ENCODE measurements around the gene TDRD9. TPM values are rescaled to one million over a fixed set of nuclear protein-coding genes. Genes with fewer than 3 reads are reported as not detected.

TDRD9 gene
- total RNA-seq, 6 experiments from 2014 or later = 0.31 to 0.86 (median 0.43) TPM; not detected in 1

DNA sequence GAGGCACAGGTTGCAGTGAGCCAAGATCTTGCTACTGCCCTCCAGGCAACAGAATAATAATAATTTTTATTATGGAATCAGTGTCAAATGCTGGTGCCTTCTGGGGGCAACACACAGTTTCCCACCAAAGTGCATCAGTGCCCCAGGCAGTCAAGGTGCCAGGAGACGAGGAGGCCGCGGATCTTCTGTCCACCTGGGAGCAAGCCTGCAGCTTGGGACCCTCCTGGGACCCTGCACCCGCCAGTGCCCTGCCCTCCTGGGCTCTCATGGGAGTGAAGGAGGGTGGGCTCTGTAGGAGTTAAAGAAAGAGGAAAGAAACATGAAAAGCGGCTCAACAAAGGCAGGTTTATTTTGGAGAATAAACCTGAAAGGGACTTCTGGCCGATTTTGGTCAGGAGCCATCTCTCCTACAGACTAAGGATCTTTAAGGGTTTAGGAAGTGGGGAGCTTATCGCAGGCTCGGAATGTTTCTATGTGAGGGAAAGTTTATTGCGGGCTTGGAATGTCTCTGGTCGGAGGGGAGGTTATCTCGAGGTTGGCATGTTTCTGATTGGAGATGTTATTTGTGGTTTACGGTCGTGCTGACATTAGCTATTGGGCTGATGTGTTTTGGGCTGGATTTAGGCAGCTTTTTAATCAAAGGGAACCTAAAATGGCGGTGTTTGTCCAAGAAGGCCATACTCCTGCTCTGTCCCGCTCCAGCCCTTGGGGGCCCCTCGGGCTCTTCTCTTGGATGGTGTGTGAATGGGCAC, 156.2 kb downstream of the TDRD9 start:
- Histone ChIP-seq H3K27me3 (no peaks in the 10 kb centered on the region), H3K9me3 (no peaks in the 10 kb centered on the region), H3K27ac (peak overlapping the region in 1 of 3 donors; percentile 57), H3K4me3 (no peak overlapping the region), H3K4me1 (peaks cover 0 to 43% (median 13%) of the 10 kb centered on the region in 4 donors), H3K36me3 (no peaks in the 10 kb centered on the region)
- ATAC-seq (no peak), DNase-seq (peak in 1 of 3 donors; percentile 19)
- WGBS (ENCODE audit: insufficient coverage, low coverage, low lambda C conversion rate, missing lambda C conversion rate) = 63% methylated on average over 10 of the region's 16 CpGs
- TF ChIP-seq POLR2A (IDR thresholded peaks at IDR 0.05) = no peak
- TF ChIP-seq, protein P1, sequence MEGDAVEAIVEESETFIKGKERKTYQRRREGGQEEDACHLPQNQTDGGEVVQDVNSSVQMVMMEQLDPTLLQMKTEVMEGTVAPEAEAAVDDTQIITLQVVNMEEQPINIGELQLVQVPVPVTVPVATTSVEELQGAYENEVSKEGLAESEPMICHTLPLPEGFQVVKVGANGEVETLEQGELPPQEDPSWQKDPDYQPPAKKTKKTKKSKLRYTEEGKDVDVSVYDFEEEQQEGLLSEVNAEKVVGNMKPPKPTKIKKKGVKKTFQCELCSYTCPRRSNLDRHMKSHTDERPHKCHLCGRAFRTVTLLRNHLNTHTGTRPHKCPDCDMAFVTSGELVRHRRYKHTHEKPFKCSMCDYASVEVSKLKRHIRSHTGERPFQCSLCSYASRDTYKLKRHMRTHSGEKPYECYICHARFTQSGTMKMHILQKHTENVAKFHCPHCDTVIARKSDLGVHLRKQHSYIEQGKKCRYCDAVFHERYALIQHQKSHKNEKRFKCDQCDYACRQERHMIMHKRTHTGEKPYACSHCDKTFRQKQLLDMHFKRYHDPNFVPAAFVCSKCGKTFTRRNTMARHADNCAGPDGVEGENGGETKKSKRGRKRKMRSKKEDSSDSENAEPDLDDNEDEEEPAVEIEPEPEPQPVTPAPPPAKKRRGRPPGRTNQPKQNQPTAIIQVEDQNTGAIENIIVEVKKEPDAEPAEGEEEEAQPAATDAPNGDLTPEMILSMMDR (IDR thresholded peaks at IDR 0.05) = no peak
- intact Hi-C loops (cut with DNase I) = loop anchor here in 1 of 2 donors (5.0 kb wide), 1 partner anchor 48 kb away; no protein-coding TSS in a partner anchor

DNA sequence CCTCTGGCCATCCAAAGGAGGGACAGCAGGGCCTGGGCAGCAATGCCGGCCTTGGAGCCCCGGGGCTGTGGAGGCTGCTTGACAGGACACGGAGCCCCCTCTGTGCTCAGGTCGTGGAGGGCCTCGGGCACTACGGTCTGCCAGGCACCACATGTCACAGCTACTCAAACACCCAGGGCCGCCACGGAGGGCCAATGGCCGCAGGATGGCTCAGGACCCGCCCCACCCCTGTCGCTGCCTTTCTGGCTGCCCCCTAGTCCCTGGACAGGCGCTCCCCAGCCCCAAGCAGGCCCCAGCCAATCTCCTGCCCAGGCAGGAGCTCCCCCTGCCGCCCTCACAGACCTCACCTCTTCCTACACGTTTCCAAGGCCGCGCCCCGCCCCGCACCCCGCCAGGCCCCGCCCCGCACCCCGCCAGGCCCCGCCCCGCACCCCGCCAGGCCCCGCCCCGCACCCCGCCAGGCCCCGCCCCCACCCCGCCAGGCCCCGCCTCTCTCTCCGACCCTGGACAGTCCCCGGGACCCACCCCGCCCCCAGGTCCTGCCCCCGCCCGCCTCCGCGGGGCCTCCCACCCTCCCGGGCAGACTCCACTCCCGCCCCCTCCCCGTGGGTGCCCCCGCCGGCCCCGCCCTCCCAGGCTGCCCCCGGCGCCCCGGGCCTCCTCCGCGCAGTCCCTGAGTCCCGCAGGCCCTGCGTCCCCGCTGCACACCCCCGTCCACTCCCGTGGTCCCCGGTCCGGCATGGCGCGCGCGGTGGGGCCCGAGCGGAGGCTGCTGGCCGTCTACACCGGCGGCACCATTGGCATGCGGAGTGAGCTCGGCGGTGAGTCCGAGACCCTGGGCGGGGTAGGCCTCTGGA, 157.0 kb downstream of the TDRD9 start, which contains the start of gene ASPG:
TSS of gene ASPG (plus strand) at position 669 of the 857 bp plus-strand sequence. CDS start at position 740, 71 bp downstream.
- Histone ChIP-seq H3K4me3 (peak within 1 kb of the TSS; percentile 50 to 92 (median 70)), H3K36me3 (no peaks in the 10 kb centered on the region), H3K9me3 (no peaks in the 10 kb centered on the region), H3K27me3 (no peaks in the 10 kb centered on the region), H3K4me1 (peaks cover 0 to 51% (median 17%) of the 10 kb centered on the region in 4 donors), H3K27ac (peak within 1 kb of the TSS; percentile 70 to 99 (median 89))
- ATAC-seq (peak; percentile 28 to 67 (median 56)), DNase-seq (peak; percentile 81 to 96 (median 93))
- TF ChIP-seq POLR2A (IDR thresholded peaks at IDR 0.05) = no peak
- TF ChIP-seq, protein P1 (IDR thresholded peaks at IDR 0.05) = peak in 2 of 4 donors; percentile 8 to 15
- WGBS (ENCODE audit: insufficient coverage, low coverage, low lambda C conversion rate, missing lambda C conversion rate) = 5% methylated on average over 22 of the region's 70 CpGs
- intact Hi-C loops (cut with DNase I) = no loop called here

DNA sequence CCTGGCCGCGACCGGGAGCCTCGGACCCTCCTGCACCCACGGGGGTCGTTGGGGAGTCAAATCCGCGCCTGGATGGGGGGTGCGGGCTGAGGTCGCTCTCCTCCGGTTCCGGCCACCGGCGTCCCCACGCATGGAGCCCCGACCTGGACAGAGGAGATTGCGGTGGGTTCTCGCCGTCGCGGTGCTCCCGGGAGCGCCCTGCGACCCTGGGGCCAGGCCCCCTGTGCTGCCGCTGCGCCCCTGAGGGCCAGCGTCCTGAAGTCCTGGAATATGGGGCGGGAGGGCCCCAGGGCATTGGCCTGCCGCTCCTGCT, 157.6 kb downstream of the TDRD9 start:
- DNase-seq (peak in 1 of 3 donors; percentile 18), ATAC-seq (no peak)
- H3K27ac ChIP-seq = peak overlapping the region; percentile 70 to 99 (median 89)
- H3K9me3 ChIP-seq = no peaks in the 10 kb centered on the region
- no CpG with 5 or more reads among the region's 29 CpGs for WGBS (ENCODE audit: insufficient coverage, low coverage, low lambda C conversion rate, missing lambda C conversion rate)
- intact Hi-C loops (cut with DNase I) = no loop called here
- H3K27me3 ChIP-seq = no peaks in the 10 kb centered on the region
- H3K4me1 ChIP-seq = peaks cover 0 to 56% (median 20%) of the 10 kb centered on the region in 4 donors
- H3K4me3 ChIP-seq = peak overlapping the region; percentile 50 to 92 (median 70)
- H3K36me3 ChIP-seq = no peaks in the 10 kb centered on the region
- TF ChIP-seq, protein P1 (IDR thresholded peaks at IDR 0.05) = no peak
- TF ChIP-seq POLR2A (IDR thresholded peaks at IDR 0.05) = no peak

DNA sequence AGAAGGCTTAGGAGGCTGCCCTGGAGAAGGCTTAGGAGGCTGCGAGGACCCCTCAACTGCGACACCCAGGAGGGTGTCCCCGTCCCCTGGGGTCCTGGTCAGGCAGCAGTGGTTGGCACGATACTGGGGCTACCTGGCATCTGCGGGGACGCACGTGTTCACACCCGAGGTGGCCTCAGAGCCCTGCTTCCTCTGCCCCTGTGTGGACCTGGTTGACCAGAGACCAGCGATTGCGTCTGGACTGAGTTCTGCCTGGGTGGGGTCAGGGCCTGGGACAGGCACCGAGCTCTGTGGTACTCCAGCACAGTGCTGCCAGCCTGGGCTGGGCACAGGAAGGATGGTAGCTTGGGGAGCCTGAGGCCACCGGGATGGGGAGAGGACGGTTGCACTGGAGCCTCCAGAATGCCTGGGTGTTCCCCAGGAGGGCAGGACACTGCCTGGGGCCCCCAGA, 158.0 kb downstream of the TDRD9 start:
- peak; percentile 16 to 55 (median 21) for ATAC-seq
- no CpG with 5 or more reads among the region's 13 CpGs for WGBS (ENCODE audit: insufficient coverage, low coverage, low lambda C conversion rate, missing lambda C conversion rate)
- DNase-seq = peak; percentile 55 to 90 (median 79)
- intact Hi-C loops (cut with DNase I) = no loop called here
- peaks cover 0 to 60% (median 22%) of the 10 kb centered on the region in 4 donors for H3K4me1 ChIP-seq
- no peaks in the 10 kb centered on the region for H3K27me3 ChIP-seq
- H3K27ac ChIP-seq = peak overlapping the region; percentile 70 to 99 (median 89)
- H3K36me3 ChIP-seq = no peaks in the 10 kb centered on the region
- H3K9me3 ChIP-seq = no peaks in the 10 kb centered on the region
- H3K4me3 ChIP-seq = peak overlapping the region; percentile 50 to 92 (median 70)
- TF ChIP-seq, protein P1 (IDR thresholded peaks at IDR 0.05) = no peak
- TF ChIP-seq POLR2A (IDR thresholded peaks at IDR 0.05) = peak; percentile 34
